ENCODE data around the gene PASK. TPM values are rescaled to one million over a fixed set of nuclear protein-coding genes. Genes with fewer than 3 reads are reported as not detected.

PASK gene
- total RNA-seq, 4 donors from 2014 or later, result 0.10 to 0.36 (median 0.28) TPM

- DNase-seq (no peak), ATAC-seq (no peak)
- in situ Hi-C loops (cut with MboI; ENCODE audit: low sequenced_read_pairs in 4 of 4) (no loop called here), intact Hi-C loops (cut with DNase I; ENCODE audit: low total_unique reads) (no loop called here)
- H3K27me3 ChIP-seq, result no peaks in the 10 kb centered on the region
- no peak overlapping the region for H3K27ac ChIP-seq
- TF ChIP-seq CTCF (IDR thresholded peaks at IDR 0.05 in 4 of 5, conservative IDR thresholded peaks at IDR 0.05 in 1 of 5), result no peak
- TF ChIP-seq POLR2A (IDR thresholded peaks at IDR 0.05), result no peak
- no peak overlapping the region for H3K4me3 ChIP-seq
- no peaks in the 10 kb centered on the region for H3K9me3 ChIP-seq
- no peaks in the 10 kb centered on the region for H3K36me3 ChIP-seq
- H3K4me1 ChIP-seq, result no peaks in the 10 kb centered on the region
Observed at GRCh38 chr2:241135737-241136136, 13.5 kb downstream of the PASK start.

GRCh38 chr2:241134711-241135110, 14.6 kb downstream of the PASK start:
- intact Hi-C loops (cut with DNase I; ENCODE audit: low total_unique reads) (no loop called here), in situ Hi-C loops (cut with MboI; ENCODE audit: low sequenced_read_pairs in 4 of 4) (no loop called here)
- ATAC-seq (no peak), DNase-seq (no peak)
- no peaks in the 10 kb centered on the region for H3K4me1 ChIP-seq
- TF ChIP-seq CTCF (IDR thresholded peaks at IDR 0.05 in 4 of 5, conservative IDR thresholded peaks at IDR 0.05 in 1 of 5), result no peak
- no peak for TF ChIP-seq POLR2A (IDR thresholded peaks at IDR 0.05)
- H3K27ac ChIP-seq, result no peak overlapping the region
- H3K4me3 ChIP-seq, result no peak overlapping the region
- H3K9me3 ChIP-seq, result no peaks in the 10 kb centered on the region
- H3K36me3 ChIP-seq, result no peaks in the 10 kb centered on the region
- no peaks in the 10 kb centered on the region for H3K27me3 ChIP-seq

GRCh38 chr2:241133436-241133820, 15.8 kb downstream of the PASK start:
- H3K27me3 ChIP-seq, result no peaks in the 10 kb centered on the region
- no peaks in the 10 kb centered on the region for H3K4me1 ChIP-seq
- no peak overlapping the region for H3K27ac ChIP-seq
- H3K36me3 ChIP-seq, result no peaks in the 10 kb centered on the region
- DNase-seq, result no peak
- H3K9me3 ChIP-seq, result no peaks in the 10 kb centered on the region
- in situ Hi-C loops (cut with MboI; ENCODE audit: low sequenced_read_pairs in 4 of 4), result no loop called here
- intact Hi-C loops (cut with DNase I; ENCODE audit: low total_unique reads), result no loop called here
- H3K4me3 ChIP-seq, result no peak overlapping the region
- TF ChIP-seq CTCF (IDR thresholded peaks at IDR 0.05 in 4 of 5, conservative IDR thresholded peaks at IDR 0.05 in 1 of 5), result no peak
- no peak for ATAC-seq

- Histone ChIP-seq H3K27ac (no peak overlapping the region), H3K4me3 (no peak overlapping the region), H3K4me1 (no peaks in the 10 kb centered on the region), H3K36me3 (no peaks in the 10 kb centered on the region), H3K27me3 (no peaks in the 10 kb centered on the region), H3K9me3 (no peaks in the 10 kb centered on the region)
- no peak for ATAC-seq
- intact Hi-C loops (cut with DNase I; ENCODE audit: low total_unique reads), result no loop called here
- in situ Hi-C loops (cut with MboI; ENCODE audit: low sequenced_read_pairs in 4 of 4), result no loop called here
- no peak for DNase-seq
- no peak for TF ChIP-seq CTCF (IDR thresholded peaks at IDR 0.05 in 4 of 5, conservative IDR thresholded peaks at IDR 0.05 in 1 of 5)
- no peak for TF ChIP-seq POLR2A (IDR thresholded peaks at IDR 0.05)
Observed at GRCh38 chr2:241132538-241133435, 16.5 kb downstream of the PASK start.

Measured in gastrocnemius medialis (tissue), 4 donors.